ENCODE data around the gene PTPRN2.

Gene PTPRN2

DNA sequence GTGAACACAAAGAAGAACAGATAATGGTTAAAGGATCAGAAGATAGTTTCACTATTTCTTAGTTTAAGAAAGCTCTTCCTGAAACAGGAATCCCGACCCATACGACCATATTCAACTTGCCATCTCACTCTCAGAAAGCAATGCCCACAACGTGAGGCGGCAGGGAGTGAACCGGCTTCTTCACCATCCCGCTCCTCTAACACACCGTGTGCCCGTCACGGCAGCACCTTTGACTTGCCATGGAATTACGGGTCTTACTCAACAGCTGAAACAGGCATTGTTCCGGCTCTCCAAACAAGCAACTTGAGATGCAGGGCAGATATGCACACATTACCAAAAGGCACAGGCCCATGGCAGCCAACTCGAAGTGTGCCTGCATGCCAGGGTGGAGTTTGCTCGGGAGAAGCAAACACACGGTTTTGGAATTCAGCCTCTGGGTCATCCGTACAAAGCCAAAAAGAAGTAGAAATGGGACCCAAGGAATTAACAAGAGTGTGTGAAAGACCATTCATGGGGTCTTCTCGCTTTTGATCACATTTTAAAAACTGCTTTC lies 957.2 kb downstream of the PTPRN2 start:
- TF ChIP-seq, protein P1, sequence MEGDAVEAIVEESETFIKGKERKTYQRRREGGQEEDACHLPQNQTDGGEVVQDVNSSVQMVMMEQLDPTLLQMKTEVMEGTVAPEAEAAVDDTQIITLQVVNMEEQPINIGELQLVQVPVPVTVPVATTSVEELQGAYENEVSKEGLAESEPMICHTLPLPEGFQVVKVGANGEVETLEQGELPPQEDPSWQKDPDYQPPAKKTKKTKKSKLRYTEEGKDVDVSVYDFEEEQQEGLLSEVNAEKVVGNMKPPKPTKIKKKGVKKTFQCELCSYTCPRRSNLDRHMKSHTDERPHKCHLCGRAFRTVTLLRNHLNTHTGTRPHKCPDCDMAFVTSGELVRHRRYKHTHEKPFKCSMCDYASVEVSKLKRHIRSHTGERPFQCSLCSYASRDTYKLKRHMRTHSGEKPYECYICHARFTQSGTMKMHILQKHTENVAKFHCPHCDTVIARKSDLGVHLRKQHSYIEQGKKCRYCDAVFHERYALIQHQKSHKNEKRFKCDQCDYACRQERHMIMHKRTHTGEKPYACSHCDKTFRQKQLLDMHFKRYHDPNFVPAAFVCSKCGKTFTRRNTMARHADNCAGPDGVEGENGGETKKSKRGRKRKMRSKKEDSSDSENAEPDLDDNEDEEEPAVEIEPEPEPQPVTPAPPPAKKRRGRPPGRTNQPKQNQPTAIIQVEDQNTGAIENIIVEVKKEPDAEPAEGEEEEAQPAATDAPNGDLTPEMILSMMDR (conservative IDR thresholded peaks at IDR 0.05; ENCODE audit: low read depth, low read length) = no peak
- DNase-seq (ENCODE audit: low read depth) = no peak
- no peak overlapping the region for H3K4me3 ChIP-seq (ENCODE audit: low read depth, low read length)

DNA sequence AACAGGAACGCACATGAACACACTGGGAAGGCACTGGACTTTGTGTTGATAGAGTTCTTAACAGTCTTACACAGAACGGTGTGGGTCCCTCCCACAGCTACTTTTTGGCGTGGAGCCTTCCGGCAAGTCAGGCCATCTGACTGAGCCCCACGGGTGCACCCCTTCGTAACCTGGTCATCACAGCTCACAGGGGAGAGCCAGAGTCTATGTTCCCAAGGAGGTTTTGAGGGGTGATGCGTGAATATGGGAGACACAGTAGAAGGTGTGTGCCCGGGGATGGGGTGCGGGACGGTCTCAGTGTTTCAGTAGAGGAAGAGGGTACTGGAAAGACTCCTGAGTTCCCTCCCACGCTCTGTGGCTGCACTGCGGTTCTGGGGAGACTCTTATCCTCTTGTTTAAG lies 959.2 kb downstream of the PTPRN2 start:
- no peak overlapping the region for H3K4me3 ChIP-seq (ENCODE audit: low read depth, low read length)
- DNase-seq (ENCODE audit: low read depth) = no peak
- TF ChIP-seq, protein P1 (conservative IDR thresholded peaks at IDR 0.05; ENCODE audit: low read depth, low read length) = no peak

DNA sequence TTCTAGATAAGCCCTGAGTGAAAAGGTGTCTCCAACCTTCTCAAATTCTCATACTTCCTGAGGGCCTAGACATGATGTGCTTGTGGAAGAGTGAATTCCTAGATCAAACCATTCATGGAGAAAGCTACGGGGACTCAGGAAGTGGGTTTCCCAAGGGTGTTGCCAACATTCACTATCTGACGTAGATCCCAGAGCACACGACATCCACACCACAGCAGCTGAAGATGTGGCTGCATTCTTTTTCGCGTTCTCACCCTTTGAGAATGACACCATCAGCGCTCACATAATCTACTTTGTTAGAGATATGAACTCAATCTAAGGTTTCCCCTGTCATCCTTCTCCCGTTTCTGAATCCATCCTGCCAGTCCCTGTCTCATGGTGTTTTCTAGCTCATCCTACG lies 960.0 kb downstream of the PTPRN2 start:
- TF ChIP-seq, protein P1 (conservative IDR thresholded peaks at IDR 0.05; ENCODE audit: low read depth, low read length) = no peak
- peak; percentile 32 for DNase-seq (ENCODE audit: low read depth)
- H3K4me3 ChIP-seq (ENCODE audit: low read depth, low read length) = no peak overlapping the region

DNA sequence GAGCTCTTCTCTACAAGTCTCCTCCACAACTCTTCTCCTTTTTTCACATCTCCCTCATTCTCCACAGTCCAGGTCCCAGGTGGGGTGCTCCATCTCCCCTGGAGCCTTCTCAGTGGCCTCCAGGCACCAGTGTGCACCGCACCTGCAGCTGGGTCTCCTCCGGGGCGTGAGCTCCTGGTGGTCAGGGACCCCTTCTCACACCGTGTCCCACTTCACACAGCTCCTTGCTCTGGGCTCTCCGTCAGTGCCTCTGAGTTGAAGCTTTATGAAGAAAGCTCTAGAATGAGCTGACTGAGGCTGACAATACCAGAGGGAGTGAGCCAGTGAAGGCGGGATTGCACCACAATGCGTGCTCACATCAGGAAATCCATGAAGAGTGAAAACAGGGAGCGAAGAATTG lies 960.6 kb downstream of the PTPRN2 start:
- no peak for DNase-seq (ENCODE audit: low read depth)
- TF ChIP-seq, protein P1 (conservative IDR thresholded peaks at IDR 0.05; ENCODE audit: low read depth, low read length) = no peak
- H3K4me3 ChIP-seq (ENCODE audit: low read depth, low read length) = no peak overlapping the region

DNA sequence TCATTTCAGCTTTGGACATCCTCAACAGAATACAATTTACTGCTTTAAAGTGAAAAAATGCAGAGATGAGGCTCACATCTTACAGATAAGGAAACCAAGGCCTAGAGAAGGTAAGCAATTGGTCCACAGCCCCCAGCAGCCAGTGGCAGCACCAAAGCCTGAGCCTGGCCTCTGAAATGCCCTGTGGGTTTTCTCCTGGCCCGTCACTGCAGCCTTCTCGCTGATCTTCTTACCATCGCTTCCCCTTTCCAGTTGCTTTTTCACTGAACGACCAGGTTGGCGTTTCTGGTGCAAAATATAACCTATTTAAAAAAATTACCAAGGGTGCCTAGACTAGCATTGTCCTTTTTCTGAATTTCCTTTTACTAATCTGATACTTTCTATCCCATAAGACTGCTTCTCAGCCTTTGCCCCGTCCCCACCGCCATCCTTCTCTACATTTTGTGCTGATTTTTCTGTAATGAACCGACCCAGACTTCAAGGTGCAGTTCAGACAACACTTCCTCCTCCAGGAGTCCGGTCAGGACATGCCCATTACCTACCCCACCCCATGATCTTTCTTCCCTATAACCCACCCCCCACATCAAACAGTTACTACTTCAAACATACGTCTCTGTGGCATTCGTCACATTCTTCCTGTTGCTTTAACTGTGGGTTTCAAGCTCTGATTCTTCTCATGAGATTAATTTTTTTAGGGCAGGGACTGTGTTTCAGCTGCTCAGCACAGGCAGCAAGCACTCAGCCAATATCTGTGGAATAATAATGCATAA lies 961.5 kb downstream of the PTPRN2 start:
- TF ChIP-seq, protein P1 (conservative IDR thresholded peaks at IDR 0.05; ENCODE audit: low read depth, low read length) = no peak
- H3K4me3 ChIP-seq (ENCODE audit: low read depth, low read length) = no peak overlapping the region
- no peak for DNase-seq (ENCODE audit: low read depth)

DNA sequence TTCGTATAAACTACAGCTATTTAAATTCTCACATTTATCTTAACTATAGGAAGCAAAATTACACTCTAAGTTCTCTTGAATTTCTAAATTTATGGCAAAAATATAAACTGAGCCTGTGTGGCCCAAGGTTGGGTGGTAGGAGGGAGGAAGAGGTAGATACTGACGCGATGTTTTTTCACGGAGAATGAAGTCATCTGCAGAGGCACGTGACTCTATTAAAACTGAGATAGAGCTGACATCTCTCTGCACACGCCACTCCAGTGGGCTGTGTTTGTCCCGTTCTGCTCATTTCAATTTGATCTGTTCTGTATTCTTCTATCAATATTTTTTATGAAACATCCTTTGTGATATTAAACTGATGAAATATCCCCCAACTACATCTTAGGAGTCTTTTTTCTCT lies 964.1 kb downstream of the PTPRN2 start:
- no peak overlapping the region for H3K4me3 ChIP-seq (ENCODE audit: low read depth, low read length)
- no peak for DNase-seq (ENCODE audit: low read depth)
- TF ChIP-seq, protein P1 (conservative IDR thresholded peaks at IDR 0.05; ENCODE audit: low read depth, low read length) = no peak

Measured in choroid plexus epithelial cell (primary cell).